NT2/D1 (cell line): ENCODE data around the gene SLC26A3.

Experiments used
- DNase-seq: peaks from one replicate; pipeline ENCODE4 v3.0.0-alpha.2; 2011; ENCODE audit warnings: low read depth, low spot score
- H3K27me3 ChIP-seq: 2 replicates; pipeline ENCODE4 v1.6.0; 2011; ENCODE audit warnings: mild to moderate bottlenecking; ENCODE audit not compliant: insufficient read length, insufficient read depth
- H3K36me3 ChIP-seq: 2 replicates; pipeline ENCODE4 v1.6.1; 2011; ENCODE audit warnings: mild to moderate bottlenecking, low read length, mixed read lengths; ENCODE audit not compliant: insufficient read depth, insufficient read length
- H3K4me1 ChIP-seq: 2 replicates; pipeline ENCODE4 v1.5.1; 2011; ENCODE audit not compliant: insufficient read depth, insufficient read length
- H3K4me3 ChIP-seq: 2 replicates; pipeline ENCODE4 v1.5.1; 2011; ENCODE audit warnings: low read depth; ENCODE audit not compliant: insufficient read length
- H3K9ac ChIP-seq: 2 replicates; pipeline ENCODE4 v1.6.0; 2011; ENCODE audit warnings: low read depth; ENCODE audit not compliant: insufficient read length
- H3K9me3 ChIP-seq: 2 replicates; pipeline ENCODE4 v1.5.1; 2011; ENCODE audit warnings: mild to moderate bottlenecking, low read length; ENCODE audit not compliant: insufficient read depth
- SUZ12 ChIP-seq: IDR thresholded peaks from 2 replicates; pipeline ENCODE4 v1.6.1; 2011; ENCODE audit not compliant: insufficient read length, insufficient read depth; ENCODE audit errors: extremely low read depth
- YY1 ChIP-seq: IDR thresholded peaks from 2 replicates; pipeline ENCODE4 v1.6.1; 2011; ENCODE audit not compliant: insufficient read length, insufficient read depth
- ZNF274 ChIP-seq: IDR thresholded peaks from 2 replicates; pipeline ENCODE4 v1.6.1; 2011; ENCODE audit warnings: mild to moderate bottlenecking, low read depth, low read length

SLC26A3 gene

GRCh38 chr7:107746006-107746405 is 57.0 kb downstream of the SLC26A3 start:
- no peaks in the 10 kb centered on the region for H3K9me3 ChIP-seq
- no peak for DNase-seq
- no peaks in the 10 kb centered on the region for H3K4me1 ChIP-seq
- no peak overlapping the region for H3K4me3 ChIP-seq
- peaks cover 30% of the 10 kb centered on the region for H3K36me3 ChIP-seq
- no peak overlapping the region for H3K9ac ChIP-seq
- H3K27me3 ChIP-seq, result no peaks in the 10 kb centered on the region
- no peak for TF ChIP-seq YY1
- no peak for TF ChIP-seq SUZ12
- no peak for TF ChIP-seq ZNF274

GRCh38 chr7:107744345-107744750 is 58.7 kb downstream of the SLC26A3 start:
- Histone ChIP-seq H3K27me3 (no peaks in the 10 kb centered on the region), H3K4me1 (no peaks in the 10 kb centered on the region), H3K9ac (peak overlapping the region; percentile 97), H3K36me3 (peaks cover 23% of the 10 kb centered on the region), H3K9me3 (no peaks in the 10 kb centered on the region), H3K4me3 (peak overlapping the region; percentile 95)
- DNase-seq, result no peak
- TF ChIP-seq ZNF274 (no peak), SUZ12 (no peak), YY1 (no peak)

GRCh38 chr7:107743567-107744344 is 59.3 kb downstream of the SLC26A3 start, which contains the start of gene CBLL1:
Gene CBLL1, plus strand, starts transcription at chr7:107744142. Its CDS starts 22 bp downstream, at chr7:107744164.
- no peaks in the 10 kb centered on the region for H3K4me1 ChIP-seq
- DNase-seq, result peak; percentile 89
- no peaks in the 10 kb centered on the region for H3K27me3 ChIP-seq
- peak within 1 kb of the TSS; percentile 97 for H3K9ac ChIP-seq
- peak within 1 kb of the TSS; percentile 95 for H3K4me3 ChIP-seq
- H3K36me3 ChIP-seq, result peaks cover 17% of the 10 kb centered on the region
- H3K9me3 ChIP-seq, result no peaks in the 10 kb centered on the region
- TF ChIP-seq SUZ12 (no peak), YY1 (no peak), ZNF274 (no peak)

- peak overlapping the region; percentile 62 for H3K4me3 ChIP-seq
- H3K4me1 ChIP-seq, result no peaks in the 10 kb centered on the region
- TF ChIP-seq ZNF274, result no peak
- DNase-seq, result peak; percentile 62
- no peaks in the 10 kb centered on the region for H3K27me3 ChIP-seq
- no peaks in the 10 kb centered on the region for H3K9me3 ChIP-seq
- peaks cover 14% of the 10 kb centered on the region for H3K36me3 ChIP-seq
- peak overlapping the region; percentile 78 for H3K9ac ChIP-seq
Observed at GRCh38 chr7:107742678-107743566, 60.1 kb downstream of the SLC26A3 start.

GRCh38 chr7:107728276-107728675 is 74.7 kb downstream of the SLC26A3 start:
- no peaks in the 10 kb centered on the region for H3K36me3 ChIP-seq
- H3K27me3 ChIP-seq, result no peaks in the 10 kb centered on the region
- no peak overlapping the region for H3K4me3 ChIP-seq
- no peaks in the 10 kb centered on the region for H3K4me1 ChIP-seq
- no peaks in the 10 kb centered on the region for H3K9me3 ChIP-seq
- TF ChIP-seq ZNF274 (no peak), SUZ12 (no peak), YY1 (no peak)
- H3K9ac ChIP-seq, result no peak overlapping the region
- DNase-seq, result no peak

GRCh38 chr7:107726356-107727130 is 76.5 kb downstream of the SLC26A3 start:
- no peaks in the 10 kb centered on the region for H3K27me3 ChIP-seq
- H3K4me1 ChIP-seq, result no peaks in the 10 kb centered on the region
- DNase-seq, result no peak
- H3K9ac ChIP-seq, result no peak overlapping the region
- no peak overlapping the region for H3K4me3 ChIP-seq
- no peak for TF ChIP-seq ZNF274
- TF ChIP-seq YY1, result no peak
- TF ChIP-seq SUZ12, result no peak
- no peaks in the 10 kb centered on the region for H3K36me3 ChIP-seq
- no peaks in the 10 kb centered on the region for H3K9me3 ChIP-seq
